Smooth muscle cell (in vitro differentiated cells): ENCODE results near the gene ZSWIM4. TPM values are rescaled to one million over a fixed set of nuclear protein-coding genes. Genes with fewer than 3 reads are reported as not detected.

Source experiments
- DNase-seq: peaks from one replicate; lab custom pipeline; 2025; ENCODE audit not compliant: unreplicated experiment; lab: John Stamatoyannopoulos, UW
- H2AFZ ChIP-seq: fragments of 200-600 bp; sonication (generic); 2 replicates; pipeline ENCODE4 v1.6.0; 2016; ENCODE audit warnings: antibody characterized with exemption, low read depth, mild to moderate bottlenecking
- H3F3A ChIP-seq: fragments of 200-600 bp; sonication (generic); 2 replicates; pipeline ENCODE4 v1.6.0; 2017; ENCODE audit warnings: antibody characterized with exemption, low read depth
- H3K27ac ChIP-seq: fragments of 200-600 bp; sonication (generic); 2 replicates; pipeline ENCODE4 v1.5.1; 2016; ENCODE audit warnings: low read depth, mild to moderate bottlenecking
- H3K27me3 ChIP-seq: fragments of 200-600 bp; sonication (generic); 2 replicates; pipeline ENCODE4 v1.6.1; 2016; ENCODE audit warnings: low read depth, mild to moderate bottlenecking
- H3K36me3 ChIP-seq: fragments of 200-600 bp; sonication (generic); 2 replicates; pipeline ENCODE4 v1.5.1; 2016; ENCODE audit warnings: low read depth
- H3K4me1 ChIP-seq: fragments of 200-600 bp; sonication (generic); 2 replicates; pipeline ENCODE4 v1.5.1; 2016; ENCODE audit warnings: low read depth
- H3K4me2 ChIP-seq: fragments of 200-600 bp; sonication (generic); 2 replicates; pipeline ENCODE4 v1.6.0; 2016; ENCODE audit warnings: mild to moderate bottlenecking
- H3K4me3 ChIP-seq: fragments of 200-600 bp; sonication (generic); 2 replicates; pipeline ENCODE4 v1.5.1; 2016; ENCODE audit warnings: mild to moderate bottlenecking
- H3K79me2 ChIP-seq: fragments of 200-600 bp; sonication (generic); 2 replicates; pipeline ENCODE4 v1.6.0; 2016; ENCODE audit warnings: low read depth, mild to moderate bottlenecking
- H3K9ac ChIP-seq: fragments of 200-600 bp; sonication (generic); 2 replicates; pipeline ENCODE4 v1.6.0; 2016; ENCODE audit warnings: low read depth
- H3K9me3 ChIP-seq: fragments of 200-600 bp; sonication (generic); replicated peaks from 2 replicates; pipeline ENCODE4 v1.5.1; 2016; ENCODE audit warnings: low read depth
- H4K20me1 ChIP-seq: fragments of 200-600 bp; sonication (generic); 2 replicates; pipeline ENCODE4 v1.6.0; 2016; ENCODE audit warnings: low read depth
- CTCF ChIP-seq: fragments of 200-600 bp; sonication (generic); IDR thresholded peaks from 2 replicates; pipeline ENCODE4 v1.5.1; 2017; ENCODE audit warnings: borderline replicate concordance, mild to moderate bottlenecking, antibody characterized with exemption; ENCODE audit not compliant: insufficient read depth, poor library complexity, severe bottlenecking
- WGBS: methylation state at CpG from one replicate; pipeline ENCODE4 v1.1.7; 2016; ENCODE audit warnings: low lambda C conversion rate; 5-methylcytosine and 5-hydroxymethylcytosine counted together
- polyA plus RNA-seq: library from polyadenylated mRNA; unstranded; fragments of >200 nt; fragmentation: Nextera tagmentation; extraction: Ambion mirVana; gene quantifications from 2 replicates; pipeline ENCODE4 v1.2.1, GENCODE V29; 2016
- total RNA-seq: library from RNA; depleted of rRNA; stranded (reverse); fragments of >200 nt; gene quantifications from 2 replicates; pipeline ENCODE4 v1.2.3, GENCODE V29; 2014

The ZSWIM4 gene
- total and polyA plus RNA-seq, 2 experiments from 2014 or later, result 3.0 to 5.8 TPM

GRCh38 chr19:13781547-13781946, 13.7 kb upstream of the ZSWIM4 start:
- H3K4me3 ChIP-seq, result no peak overlapping the region
- no peaks in the 10 kb centered on the region for H3K9me3 ChIP-seq
- peaks cover 21% of the 10 kb centered on the region for H3F3A ChIP-seq
- peaks cover 4% of the 10 kb centered on the region for H3K79me2 ChIP-seq
- no peak overlapping the region for H3K9ac ChIP-seq
- no peaks in the 10 kb centered on the region for H3K27me3 ChIP-seq
- no peak for TF ChIP-seq CTCF
- peaks cover 4% of the 10 kb centered on the region for H3K36me3 ChIP-seq
- DNase-seq, result peak; percentile 45
- no peak overlapping the region for H2AFZ ChIP-seq
- H3K4me2 ChIP-seq, result peak overlapping the region; percentile 48
- H3K4me1 ChIP-seq, result peaks cover 9% of the 10 kb centered on the region
- 3% methylated on average over 5 of the region's 5 CpGs for WGBS
- H4K20me1 ChIP-seq, result no peaks in the 10 kb centered on the region
- peak overlapping the region; percentile 81 for H3K27ac ChIP-seq

GRCh38 chr19:13782537-13782936, 12.7 kb upstream of the ZSWIM4 start:
- DNase-seq, result no peak
- Histone ChIP-seq H3K9ac (peak overlapping the region; percentile 55), H3K36me3 (peaks cover 4% of the 10 kb centered on the region), H3K27ac (peak overlapping the region; percentile 81), H3K27me3 (no peaks in the 10 kb centered on the region), H3K4me3 (no peak overlapping the region), H3K9me3 (no peaks in the 10 kb centered on the region), H3K79me2 (no peaks in the 10 kb centered on the region), H3K4me2 (peak overlapping the region; percentile 38), H3F3A (peaks cover 21% of the 10 kb centered on the region), H4K20me1 (no peaks in the 10 kb centered on the region), H3K4me1 (peaks cover 9% of the 10 kb centered on the region), H2AFZ (no peak overlapping the region)
- TF ChIP-seq CTCF, result no peak
- 55% methylated on average over 8 of the region's 8 CpGs for WGBS

- no peak overlapping the region for H3K27ac ChIP-seq
- no peaks in the 10 kb centered on the region for H4K20me1 ChIP-seq
- H3K27me3 ChIP-seq, result no peaks in the 10 kb centered on the region
- H3K36me3 ChIP-seq, result peaks cover 2% of the 10 kb centered on the region
- H3K4me2 ChIP-seq, result no peak overlapping the region
- no peak for DNase-seq
- H3K4me3 ChIP-seq, result no peak overlapping the region
- H3K4me1 ChIP-seq, result peaks cover 9% of the 10 kb centered on the region
- WGBS, result 89% methylated on average over 18 of the region's 18 CpGs
- H3K9ac ChIP-seq, result no peak overlapping the region
- no peak overlapping the region for H2AFZ ChIP-seq
- TF ChIP-seq CTCF, result no peak
- no peaks in the 10 kb centered on the region for H3K79me2 ChIP-seq
- no peaks in the 10 kb centered on the region for H3K9me3 ChIP-seq
- H3F3A ChIP-seq, result peaks cover 22% of the 10 kb centered on the region
Measured at GRCh38 chr19:13783565-13784500, 11.4 kb upstream of the ZSWIM4 start.
